ENCODE measurements around the gene CARD6. TPM values are rescaled to one million over a fixed set of nuclear protein-coding genes. Genes with fewer than 3 reads are reported as not detected.

The CARD6 gene
- total RNA-seq, 1 donor from 2014 or later, result 1.0 TPM

- Histone ChIP-seq H3K36me3 (ENCODE audit: insufficient read depth, low read length) (peaks cover 71% of the 10 kb centered on the region), H3K27ac (ENCODE audit: low read depth, low read length) (peak overlapping the region; percentile 11), H3K79me2 (ENCODE audit: insufficient read depth, low read length) (peaks cover 60% of the 10 kb centered on the region), H3K4me3 (ENCODE audit: insufficient read depth, low read depth, low read length) (peak overlapping the region; percentile 6), H3K9ac (ENCODE audit: low read length) (peak overlapping the region; percentile 99), H3K27me3 (ENCODE audit: insufficient read depth, low read length) (no peaks in the 10 kb centered on the region), H2AFZ (ENCODE audit: low read depth, low read length) (no peak overlapping the region), H4K20me1 (ENCODE audit: insufficient read depth, low read length) (peaks cover 83% of the 10 kb centered on the region), H3K4me1 (ENCODE audit: insufficient read depth, low read length) (peaks cover 29% of the 10 kb centered on the region), H3K9me3 (ENCODE audit: insufficient read depth, low read depth, low read length) (no peaks in the 10 kb centered on the region), H3K4me2 (ENCODE audit: low read length) (peak overlapping the region; percentile 90)
- Mint-ChIP-seq H3K27ac (ENCODE audit: unreplicated experiment) (peak overlapping the region; percentile 71), H3K4me3 (ENCODE audit: unreplicated experiment) (peak overlapping the region; percentile 99), H3K4me1 (ENCODE audit: low read depth, unreplicated experiment) (peaks cover 40% of the 10 kb centered on the region), H3K27me3 (ENCODE audit: low read depth, unreplicated experiment) (no peaks in the 10 kb centered on the region), H3K9me3 (ENCODE audit: unreplicated experiment) (no peaks in the 10 kb centered on the region), H3K36me3 (ENCODE audit: low read depth, unreplicated experiment) (peaks cover 49% of the 10 kb centered on the region)
- TF ChIP-seq EZH2 (IDR thresholded peaks at IDR 0.05; ENCODE audit: insufficient read depth, low read length) (no peak), CTCF (IDR thresholded peaks at IDR 0.05; ENCODE audit: insufficient read depth, low read depth, low read length) (no peak)
- FAIRE-seq (no peak), DNase-seq (ENCODE audit: low read depth) (no peak)
Measured at GRCh38 chr5:40831346-40832210, 9.6 kb upstream of the CARD6 start.

DNA sequence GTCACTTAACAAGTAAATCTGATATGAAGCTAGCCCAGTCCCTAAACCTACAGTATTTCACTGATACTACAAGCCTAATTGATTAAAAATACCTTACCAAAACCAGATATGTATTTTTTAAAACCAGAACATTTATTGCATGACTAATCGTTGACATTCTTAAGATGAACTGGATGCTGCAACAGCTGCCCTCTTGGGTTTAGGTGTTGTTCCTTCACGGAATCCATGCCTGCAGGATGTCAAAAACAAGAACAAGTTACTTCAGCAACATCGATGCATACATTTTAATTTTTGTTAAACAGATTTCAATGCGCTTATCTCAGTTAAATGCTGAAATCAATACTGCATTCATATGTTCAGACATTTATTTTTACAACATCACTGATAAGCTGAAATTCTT, 8.8 kb upstream of the CARD6 start:
- Histone ChIP-seq H3K4me1 (ENCODE audit: insufficient read depth, low read length) (peaks cover 29% of the 10 kb centered on the region), H3K4me3 (ENCODE audit: insufficient read depth, low read depth, low read length) (peak overlapping the region; percentile 99), H2AFZ (ENCODE audit: low read depth, low read length) (no peak overlapping the region), H3K27ac (ENCODE audit: low read depth, low read length) (peak overlapping the region; percentile 11), H4K20me1 (ENCODE audit: insufficient read depth, low read length) (peaks cover 75% of the 10 kb centered on the region), H3K79me2 (ENCODE audit: insufficient read depth, low read length) (peaks cover 60% of the 10 kb centered on the region), H3K27me3 (ENCODE audit: insufficient read depth, low read length) (no peaks in the 10 kb centered on the region), H3K36me3 (ENCODE audit: insufficient read depth, low read length) (peaks cover 64% of the 10 kb centered on the region), H3K9ac (ENCODE audit: low read length) (peak overlapping the region; percentile 99), H3K4me2 (ENCODE audit: low read length) (peak overlapping the region; percentile 90), H3K9me3 (ENCODE audit: insufficient read depth, low read depth, low read length) (no peaks in the 10 kb centered on the region)
- TF ChIP-seq EZH2 (IDR thresholded peaks at IDR 0.05; ENCODE audit: insufficient read depth, low read length), result no peak
- no peak for TF ChIP-seq CTCF (IDR thresholded peaks at IDR 0.05; ENCODE audit: insufficient read depth, low read depth, low read length)
- peak overlapping the region; percentile 71 for H3K27ac Mint-ChIP-seq (ENCODE audit: unreplicated experiment)
- H3K9me3 Mint-ChIP-seq (ENCODE audit: unreplicated experiment), result no peaks in the 10 kb centered on the region
- DNase-seq (ENCODE audit: low read depth), result no peak
- H3K27me3 Mint-ChIP-seq (ENCODE audit: low read depth, unreplicated experiment), result no peaks in the 10 kb centered on the region
- no peak for FAIRE-seq
- H3K36me3 Mint-ChIP-seq (ENCODE audit: low read depth, unreplicated experiment), result peaks cover 47% of the 10 kb centered on the region
- peak overlapping the region; percentile 99 for H3K4me3 Mint-ChIP-seq (ENCODE audit: unreplicated experiment)
- H3K4me1 Mint-ChIP-seq (ENCODE audit: low read depth, unreplicated experiment), result peaks cover 35% of the 10 kb centered on the region
